Stimulated activated CD4-positive, alpha-beta T cell treated with anti-CD3 and anti-CD28 coated beads, Interleukin-4, amount 100 ng/mL, for 1 hour (primary cell): ENCODE measurements around the gene JAKMIP1.
A peak's percentile ranks its signal among the peaks of the same experiment; 100 is the strongest.
"Not testable (repeated sequence)": the region's sequence is repeated elsewhere in the genome, so short reads cannot be mapped to it uniquely, and the experiment has no call there.

ENCODE experiments used
- DNase-seq: peaks from one replicate; pipeline ENCODE4 v3.0.0-alpha.2; 2020

The JAKMIP1 gene

DNA sequence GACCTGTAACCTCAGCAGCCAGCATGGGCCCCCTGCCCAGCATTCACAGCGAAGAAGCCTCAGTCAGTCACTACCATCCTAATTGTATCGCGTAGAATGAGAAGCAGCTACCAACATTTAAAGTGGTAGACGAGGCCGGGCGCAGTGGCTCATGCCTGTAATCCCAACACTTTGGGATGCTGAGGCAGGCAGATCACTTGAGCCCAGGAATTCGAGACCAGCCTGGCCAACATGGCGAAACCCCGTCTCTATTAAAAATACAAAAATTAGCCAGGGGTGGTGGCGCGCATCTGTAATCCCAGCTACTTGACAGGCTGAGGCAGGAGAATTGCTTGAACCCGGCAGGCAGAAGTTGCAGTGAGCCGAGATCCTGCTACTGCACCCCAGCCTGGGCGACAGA lies 59.3 kb downstream of the JAKMIP1 start:
- not testable (repeated sequence) for DNase-seq

DNA sequence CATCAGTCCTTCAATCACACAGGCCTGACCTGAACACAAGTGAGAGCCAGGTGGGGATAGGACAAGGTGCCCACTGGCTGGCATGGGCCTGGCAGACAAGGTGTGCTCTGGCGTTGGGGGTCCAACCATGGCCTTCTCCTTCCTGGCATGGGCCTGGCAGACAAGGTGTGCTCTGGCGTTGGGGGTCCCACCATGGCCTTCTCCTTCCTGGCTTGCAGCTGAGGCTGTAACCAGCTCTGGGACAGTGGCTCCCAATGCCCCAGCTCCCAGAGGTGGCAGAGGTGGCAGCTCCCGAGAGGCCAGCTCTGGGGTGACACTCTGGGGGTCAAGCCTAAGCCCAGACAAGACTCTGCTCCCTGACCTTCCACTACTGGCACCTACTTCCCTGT lies 62.6 kb downstream of the JAKMIP1 start:
- no peak for DNase-seq

DNA sequence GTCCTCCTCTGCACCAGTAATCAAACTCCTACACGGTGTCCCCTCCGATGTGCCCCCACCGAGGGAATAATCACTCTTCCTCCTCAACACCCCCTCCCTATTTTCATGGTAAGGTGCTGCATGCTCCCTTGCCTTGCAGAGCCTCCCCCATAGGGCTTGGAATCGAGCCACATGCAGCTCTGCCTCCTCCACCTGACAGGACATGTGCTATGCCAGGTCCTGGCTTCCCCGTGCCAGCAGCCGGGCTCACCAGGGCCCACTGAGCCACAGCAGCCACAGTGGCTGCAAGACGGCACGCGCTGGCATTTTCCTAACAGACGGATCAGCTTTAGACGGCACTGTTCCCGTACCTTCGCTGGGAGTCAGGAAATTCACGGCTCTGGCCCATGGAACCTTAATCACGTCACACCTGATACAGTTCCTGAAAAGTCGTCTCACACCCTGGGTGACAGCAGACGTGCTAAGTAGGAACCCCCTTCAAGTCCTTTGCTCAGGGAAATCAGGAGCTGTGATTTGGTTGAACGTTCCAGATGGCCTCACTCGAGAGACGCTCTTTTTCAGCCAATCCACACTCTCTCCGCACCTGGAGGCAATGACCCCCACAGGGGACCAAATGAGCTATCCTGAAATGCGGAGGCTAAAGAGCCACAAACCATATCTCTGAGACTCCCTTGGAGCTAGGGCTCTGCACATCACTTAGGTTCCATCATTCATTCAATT lies 63.2 kb downstream of the JAKMIP1 start:
- no peak for DNase-seq

DNA sequence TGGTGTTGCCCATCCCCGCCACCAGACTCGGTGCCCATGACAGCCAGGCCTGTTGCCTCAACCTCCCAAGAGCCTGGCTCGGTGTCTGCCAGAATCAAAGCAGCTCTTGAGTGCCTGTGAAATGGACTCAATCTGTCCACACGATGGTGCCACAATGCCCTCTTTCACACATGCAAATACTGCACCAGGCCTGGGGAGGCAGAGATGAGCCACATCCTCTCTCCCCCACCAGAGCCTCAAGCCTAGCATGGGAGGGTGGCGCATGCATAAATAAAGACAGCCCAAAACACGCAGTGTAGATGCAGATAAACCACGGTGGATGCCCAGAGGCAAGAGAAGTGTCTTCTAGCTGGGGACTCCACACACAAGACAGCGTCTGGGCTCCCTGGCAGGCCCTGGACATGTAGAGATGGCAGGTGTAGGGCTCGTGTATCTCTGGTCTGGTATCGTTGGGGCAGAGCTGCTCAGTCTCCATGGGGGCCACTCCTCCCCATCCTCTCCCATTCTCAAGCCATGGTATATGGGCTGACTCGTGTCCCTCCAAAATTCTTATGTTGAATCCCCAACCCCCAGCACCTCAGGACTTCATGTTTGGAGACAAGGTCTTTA lies 65.6 kb downstream of the JAKMIP1 start:
- peak; percentile 15 for DNase-seq

DNA sequence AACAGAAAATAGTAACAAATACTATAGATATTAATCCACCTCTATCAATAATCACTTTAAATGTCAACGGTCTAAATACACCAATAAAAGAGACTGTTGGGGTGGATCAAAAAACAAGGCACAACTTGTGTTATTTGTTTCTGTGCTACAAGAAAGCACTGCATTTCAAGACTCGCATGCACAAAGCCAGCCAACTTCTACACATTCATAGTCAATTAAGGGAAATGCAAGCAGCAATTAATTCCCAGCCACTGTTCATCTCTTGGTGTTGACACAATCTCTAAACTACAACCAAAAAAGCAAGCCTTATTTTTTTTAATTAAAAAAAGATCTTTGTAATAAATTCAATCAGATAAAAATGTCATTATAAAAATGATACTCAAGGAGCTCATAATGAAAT lies 67.6 kb downstream of the JAKMIP1 start:
- DNase-seq, result no peak

DNA sequence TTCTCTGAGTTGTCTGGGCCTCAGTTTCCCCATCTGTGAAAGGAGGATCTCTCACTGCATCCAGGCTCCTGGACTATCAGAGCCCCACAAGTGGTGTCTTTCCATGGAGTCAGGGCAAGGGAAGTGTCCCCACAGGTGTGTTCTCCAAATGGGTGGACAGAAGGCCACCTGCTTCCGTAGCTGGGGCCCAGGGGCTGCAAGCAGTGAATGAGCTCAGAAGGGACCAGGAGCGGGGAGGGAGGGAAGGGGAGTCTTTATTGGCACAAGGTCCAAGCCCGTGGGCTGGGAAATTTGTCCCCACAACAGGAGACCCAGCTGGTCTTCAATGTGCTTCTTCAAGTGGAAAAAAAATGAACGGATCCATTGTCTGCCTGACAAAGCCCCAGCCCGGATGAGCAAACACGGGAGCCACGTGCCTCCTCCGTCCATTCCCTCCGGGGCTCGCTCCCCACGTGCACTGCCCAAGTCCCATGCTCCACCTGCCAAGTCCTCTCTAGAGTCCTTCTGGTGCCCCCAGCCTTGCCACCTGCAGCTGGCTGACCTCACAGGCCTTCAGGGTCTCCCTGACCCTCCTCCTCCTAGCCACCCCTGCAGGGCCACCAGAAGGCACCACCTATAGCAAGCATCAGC lies 72.0 kb downstream of the JAKMIP1 start:
- DNase-seq, result no peak

DNA sequence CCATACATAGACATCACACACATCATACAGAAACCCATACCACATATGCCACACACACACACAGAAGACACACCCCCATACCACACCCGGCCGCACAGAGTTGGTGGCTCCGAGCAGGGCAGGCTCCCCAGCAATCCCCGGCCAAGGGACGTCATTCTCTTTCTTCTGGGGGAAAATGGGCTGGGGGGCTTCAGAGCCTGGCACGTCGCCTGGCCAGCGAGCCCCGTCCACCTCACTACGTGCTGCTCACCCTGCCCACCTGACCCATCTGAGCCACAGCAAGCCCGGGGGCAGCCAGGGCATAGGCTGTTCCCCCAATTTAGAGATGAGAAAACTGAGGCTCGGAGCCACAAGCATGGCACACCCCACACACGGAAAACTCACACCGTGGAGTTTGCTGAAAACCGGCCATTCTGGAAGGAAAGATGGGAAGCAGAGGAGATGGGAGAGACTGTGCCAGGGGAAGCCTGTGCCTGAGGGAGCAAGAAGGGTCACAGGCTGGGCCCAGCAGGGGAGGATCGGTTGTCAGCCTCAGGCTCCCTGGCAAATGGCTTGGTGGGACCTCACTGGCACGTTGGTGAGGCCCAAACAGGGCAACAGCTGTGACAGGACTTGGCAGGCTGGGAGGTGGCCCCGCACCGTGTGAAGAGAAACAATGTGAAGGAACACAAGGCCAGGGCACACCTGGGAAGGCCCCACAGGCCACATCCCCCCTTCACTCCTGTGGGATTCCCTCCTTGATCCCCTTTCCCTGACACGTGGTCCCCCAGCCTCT lies 73.2 kb downstream of the JAKMIP1 start:
- no peak for DNase-seq

DNA sequence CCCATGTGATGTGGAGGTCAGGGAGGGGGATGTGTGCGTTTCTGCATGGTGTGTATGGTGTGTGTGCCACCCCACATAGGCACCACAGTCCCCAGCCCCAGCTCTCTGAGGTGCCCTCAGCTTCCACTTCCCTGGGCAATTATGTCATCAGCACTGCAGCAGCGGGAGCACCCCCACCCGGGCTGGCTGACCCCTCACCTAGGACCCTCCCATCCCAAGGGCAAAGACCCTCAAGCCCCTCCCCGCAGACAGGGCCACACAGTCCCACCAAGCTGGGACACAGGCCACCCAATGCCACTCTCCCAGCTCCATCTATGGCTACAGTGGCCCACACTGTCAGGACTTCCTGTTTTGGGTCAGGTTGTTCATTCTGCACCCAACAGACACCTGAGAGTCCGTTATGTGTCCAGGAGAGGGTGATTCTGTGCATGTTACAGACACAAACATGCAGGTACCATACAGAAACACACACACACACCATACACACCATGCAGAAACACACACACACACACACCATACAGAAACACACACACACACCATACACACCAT lies 75.2 kb downstream of the JAKMIP1 start:
- no peak for DNase-seq

DNA sequence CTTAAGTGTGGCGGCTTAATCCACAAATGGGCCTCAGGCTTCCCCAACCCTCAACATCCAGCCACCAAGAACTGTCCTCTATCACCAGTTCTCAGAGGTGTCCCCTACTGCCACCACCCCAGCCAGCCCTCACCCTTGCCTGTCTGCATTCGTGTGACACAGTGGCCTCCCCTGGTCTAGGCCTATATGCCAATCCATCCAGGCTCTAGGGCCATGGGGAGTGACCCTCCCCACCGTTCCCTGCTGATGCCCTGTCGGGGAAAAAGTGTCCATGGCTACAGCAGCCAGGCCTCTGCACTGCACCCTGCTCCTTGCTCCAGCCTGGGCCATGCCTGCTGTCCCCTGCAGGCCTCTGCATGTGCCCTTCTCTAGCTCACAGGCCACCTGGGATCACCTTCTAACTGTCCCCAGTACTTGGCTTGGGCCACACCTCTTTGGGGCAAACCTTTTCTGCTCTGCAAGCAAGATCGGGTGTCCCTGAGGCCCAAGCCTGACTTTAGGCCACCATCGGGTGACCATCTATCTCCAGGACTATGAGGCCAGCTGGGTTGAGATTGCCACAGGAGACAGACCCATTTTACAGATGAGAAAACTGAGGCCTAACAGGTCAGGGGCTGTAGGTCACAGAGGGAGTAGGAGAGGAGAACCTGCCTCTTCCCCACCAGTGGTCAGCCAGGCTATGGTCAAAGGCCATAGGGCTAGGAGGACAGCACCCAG lies 75.8 kb downstream of the JAKMIP1 start:
- no peak for DNase-seq

DNA sequence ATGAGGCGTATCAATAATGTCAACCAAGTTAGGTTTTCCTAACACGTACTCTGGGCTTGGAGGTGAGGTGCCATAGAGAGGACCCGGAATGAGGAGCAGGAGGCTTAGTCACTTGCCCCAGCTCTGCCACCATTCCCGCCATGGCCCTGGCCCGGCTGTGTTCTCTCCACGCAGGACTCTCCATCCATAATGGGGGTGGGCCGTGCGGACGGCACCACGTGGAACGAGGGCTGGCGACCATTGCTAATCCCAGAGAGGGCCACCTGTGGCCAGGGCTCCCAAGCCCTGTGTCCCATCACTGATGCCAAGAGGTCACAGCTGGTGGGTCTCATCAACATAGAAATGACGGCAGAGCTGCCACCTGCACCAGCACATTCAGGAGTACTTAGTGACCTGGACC lies 76.4 kb downstream of the JAKMIP1 start:
- no peak for DNase-seq

DNA sequence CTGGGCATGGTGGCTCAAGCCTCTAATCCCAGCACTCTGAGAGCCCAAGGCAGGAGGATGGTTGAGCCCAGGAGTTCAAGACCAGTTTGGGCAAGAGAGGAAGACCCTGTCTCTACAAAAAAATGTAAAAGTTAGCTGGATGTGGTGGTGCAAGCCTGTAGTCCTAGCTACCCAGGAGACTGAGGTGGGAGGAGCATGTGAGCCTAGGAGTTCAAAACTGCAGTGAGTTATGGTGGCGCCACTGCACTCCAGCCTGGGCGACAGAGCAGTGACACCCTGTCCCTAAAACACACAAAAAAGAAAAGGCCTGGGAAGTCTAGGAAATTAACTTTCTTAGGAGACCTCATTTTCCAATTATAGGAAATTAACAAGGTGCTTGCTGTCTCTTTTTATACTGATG lies 76.8 kb downstream of the JAKMIP1 start:
- no peak for DNase-seq

DNA sequence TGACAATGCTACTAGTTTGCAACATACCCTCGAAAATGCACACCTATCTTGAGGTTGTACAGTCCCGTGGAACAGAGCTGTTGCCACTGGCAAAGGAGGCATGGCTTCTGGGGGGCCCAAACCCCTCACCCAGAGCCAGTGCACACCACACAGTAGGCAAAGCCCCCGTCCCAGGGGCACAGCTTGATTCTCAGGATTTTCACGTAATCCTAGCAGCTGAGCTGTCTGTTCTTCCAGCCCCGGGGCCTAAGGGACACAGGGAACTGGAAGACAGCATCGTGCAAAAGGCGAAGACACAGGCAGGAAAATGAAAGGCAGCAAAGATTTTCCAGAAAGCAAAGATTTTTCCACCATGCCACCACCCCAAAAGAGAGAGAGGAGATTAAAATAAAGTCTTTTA lies 77.2 kb downstream of the JAKMIP1 start:
- no peak for DNase-seq

DNA sequence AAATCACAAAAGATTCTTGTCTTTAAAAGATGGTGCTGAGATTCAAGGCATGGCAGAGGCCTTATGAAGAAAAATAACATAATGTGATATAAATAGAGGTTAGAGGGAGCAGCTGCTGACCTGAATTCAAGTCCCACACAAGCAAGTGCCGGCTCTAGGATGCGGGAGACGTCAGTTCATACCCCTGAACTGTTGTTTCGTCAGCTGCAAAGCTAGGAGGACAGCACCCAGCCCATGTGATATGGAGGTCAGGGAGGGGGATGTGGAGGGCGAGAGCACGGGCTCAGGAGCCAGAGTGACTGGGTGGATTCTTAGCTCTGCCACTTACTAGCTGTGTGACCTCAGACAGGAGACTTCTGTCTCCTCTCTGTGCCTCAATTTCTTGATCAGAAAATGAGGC lies 77.9 kb downstream of the JAKMIP1 start:
- DNase-seq, result no peak

DNA sequence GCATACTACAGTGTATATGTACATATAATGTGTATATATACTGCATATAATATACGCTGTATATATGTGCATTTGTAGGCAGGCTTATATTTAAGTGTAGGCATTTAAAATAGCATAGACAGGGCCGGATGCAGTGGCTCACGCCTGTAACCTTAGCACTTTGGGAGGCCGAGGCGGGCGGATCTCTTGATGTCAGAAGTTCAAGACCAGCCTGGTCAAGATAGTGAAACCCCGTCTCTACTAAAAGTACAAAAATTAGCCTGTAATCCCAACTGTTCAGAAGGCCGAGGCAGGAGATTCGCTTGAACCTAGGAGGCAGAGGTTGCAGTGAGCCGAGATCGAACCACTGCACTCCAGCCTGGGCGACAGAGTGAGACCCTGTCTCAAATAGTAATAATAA lies 78.4 kb downstream of the JAKMIP1 start:
- DNase-seq, result no peak

DNA sequence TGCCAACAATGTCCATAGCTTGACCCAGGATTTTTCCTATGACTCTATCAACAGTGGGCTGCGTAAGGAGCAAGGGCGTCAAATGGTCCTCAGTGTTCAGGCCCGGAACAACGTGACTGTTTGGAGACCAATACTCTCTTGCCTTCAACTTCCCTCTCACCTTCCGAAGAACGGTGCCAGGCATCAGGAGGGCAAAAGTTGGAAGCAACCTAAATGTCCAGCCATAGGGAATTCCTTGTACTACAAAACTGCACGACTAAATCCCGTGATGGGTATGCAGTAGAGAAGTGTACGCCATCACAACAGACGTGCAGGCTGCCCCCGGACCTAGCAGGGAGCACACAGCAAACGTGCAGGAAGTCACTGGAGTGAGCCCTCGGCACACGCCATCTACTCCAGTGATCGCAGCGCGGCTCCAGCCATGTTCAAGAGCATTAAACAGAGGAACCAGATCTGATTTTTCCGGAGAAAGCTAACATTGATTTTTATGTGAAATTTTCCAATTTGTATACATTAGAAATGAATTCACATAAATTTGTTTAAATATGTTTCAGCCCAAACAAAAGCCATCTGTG lies 79.0 kb downstream of the JAKMIP1 start:
- no peak for DNase-seq

DNA sequence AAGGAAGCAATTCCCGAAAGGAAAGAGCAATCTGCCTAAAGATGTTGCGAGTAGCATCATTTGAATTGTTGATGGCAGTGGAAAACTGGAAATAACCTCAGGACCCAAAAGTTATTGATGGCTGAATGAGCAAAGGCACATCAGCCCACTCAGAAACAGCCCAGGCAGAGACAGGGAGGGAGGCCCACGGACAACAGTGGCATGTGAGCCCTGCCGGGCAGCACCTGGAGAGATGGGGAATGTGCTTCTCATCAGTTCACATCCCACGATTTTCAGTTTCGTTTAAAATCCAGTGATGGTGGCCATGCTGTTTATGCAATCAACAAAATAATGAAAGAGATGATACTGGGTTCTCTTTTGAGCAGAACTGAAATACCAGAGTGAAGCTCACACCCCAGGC lies 80.0 kb downstream of the JAKMIP1 start:
- DNase-seq, result no peak

DNA sequence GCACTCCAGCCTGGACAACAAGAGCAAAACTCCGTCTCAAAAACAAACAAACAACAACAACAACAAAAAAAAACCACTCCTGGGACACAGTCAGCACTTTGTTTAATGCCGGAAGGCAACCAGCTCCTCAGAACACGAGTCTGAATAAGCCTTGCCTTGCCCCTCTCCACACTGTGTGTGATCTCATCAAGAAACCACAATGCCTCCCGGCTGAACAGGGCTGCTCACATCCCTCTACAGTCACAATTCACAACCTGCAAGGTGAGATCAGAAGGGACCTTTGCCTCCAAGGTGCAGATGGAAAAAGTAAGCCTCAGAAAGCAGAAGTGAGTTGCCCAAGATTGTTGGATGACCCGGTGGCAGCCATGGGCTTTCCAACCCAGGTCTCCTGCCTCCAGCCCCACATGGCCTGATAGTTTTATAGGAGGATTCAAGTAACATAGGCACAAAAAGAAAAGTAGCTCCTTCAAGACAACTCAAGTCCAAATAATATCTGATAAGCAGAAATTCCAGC lies 80.8 kb downstream of the JAKMIP1 start:
- DNase-seq, result no peak

DNA sequence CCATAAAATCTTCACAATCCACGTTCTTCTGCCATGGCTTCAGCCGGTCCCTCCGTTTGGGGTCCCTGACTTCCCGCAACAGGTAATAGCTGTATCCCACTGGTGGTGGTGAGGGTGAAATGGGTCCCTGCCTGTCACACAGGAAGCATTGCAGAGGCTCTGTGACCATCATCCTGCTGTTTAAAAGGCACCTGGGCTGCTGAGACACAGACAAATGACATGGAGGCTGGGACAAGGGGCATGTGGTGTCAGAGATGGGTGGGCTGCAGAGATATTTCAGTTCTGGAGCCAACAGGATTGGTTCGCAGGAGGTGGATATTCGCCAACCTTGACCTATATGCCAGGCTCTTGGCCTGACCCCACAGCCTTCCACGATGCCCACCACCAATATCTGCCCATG lies 82.1 kb downstream of the JAKMIP1 start:
- DNase-seq, result no peak

DNA sequence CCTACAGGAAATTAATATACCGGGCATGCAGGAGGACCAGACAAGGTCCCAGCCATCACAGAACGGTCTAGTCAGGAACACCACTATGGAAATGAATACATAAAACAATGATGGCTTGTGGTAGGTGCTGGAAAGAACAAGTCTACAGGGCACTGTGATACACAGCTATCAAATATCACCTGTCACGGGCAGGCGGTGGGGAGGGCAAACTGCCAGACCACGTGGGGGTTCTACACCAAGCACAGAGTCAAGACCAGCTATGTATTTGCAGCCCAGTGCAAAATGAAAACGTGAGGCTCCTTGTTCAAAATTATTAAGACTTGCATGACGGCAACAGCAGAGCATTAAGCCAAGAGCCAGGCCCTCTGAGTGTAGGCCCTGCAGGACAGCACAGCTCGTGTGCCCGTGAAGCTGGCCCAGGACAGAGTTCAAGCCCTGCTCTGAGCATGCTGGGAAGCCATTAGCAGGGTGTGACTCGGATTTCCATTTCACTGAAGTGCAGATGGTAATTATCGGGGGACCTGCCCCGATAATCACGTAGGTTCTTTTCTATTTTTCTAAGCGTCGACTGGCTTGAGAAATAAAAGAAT lies 83.6 kb downstream of the JAKMIP1 start:
- DNase-seq, result no peak

DNA sequence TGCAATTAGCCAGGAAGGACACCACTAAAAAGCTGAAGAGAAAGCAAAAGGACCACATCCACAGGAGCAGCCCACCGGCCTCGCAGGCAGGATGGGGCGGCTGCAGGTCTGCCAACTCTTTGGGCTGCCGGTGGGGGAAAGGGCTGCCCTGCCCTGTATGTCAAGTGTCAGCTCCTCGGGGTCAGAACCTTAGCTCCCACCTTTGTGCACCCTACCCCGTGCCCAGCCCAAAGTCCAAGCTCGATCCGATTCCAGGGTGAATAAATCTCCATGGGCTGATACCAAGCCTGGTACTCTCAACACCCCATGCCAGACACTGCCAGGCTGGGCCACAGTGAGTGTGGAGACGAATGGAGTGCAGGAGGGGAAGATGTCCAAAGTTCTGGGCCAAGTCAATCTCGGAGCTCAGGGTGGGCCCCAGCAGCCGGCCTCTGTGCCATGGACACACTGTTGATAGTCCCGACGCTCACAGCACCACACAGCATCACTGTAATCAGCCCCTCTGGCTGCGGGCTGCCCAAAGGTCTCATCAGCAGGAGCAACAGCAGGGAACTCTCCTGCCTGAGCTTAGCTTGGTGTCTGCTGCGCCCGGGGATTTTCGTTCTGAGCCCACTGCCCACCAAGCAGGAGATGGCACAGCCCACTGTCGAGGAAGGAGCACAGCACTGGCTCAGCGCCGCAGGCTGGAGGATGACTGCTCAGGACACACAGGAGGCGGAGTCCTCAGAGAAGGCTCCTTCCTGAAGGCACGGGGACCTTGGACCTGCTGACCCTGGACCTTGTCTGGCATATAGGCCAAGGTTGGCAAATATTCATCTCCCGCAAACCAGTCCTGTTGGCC lies 84.4 kb downstream of the JAKMIP1 start:
- no peak for DNase-seq

DNA sequence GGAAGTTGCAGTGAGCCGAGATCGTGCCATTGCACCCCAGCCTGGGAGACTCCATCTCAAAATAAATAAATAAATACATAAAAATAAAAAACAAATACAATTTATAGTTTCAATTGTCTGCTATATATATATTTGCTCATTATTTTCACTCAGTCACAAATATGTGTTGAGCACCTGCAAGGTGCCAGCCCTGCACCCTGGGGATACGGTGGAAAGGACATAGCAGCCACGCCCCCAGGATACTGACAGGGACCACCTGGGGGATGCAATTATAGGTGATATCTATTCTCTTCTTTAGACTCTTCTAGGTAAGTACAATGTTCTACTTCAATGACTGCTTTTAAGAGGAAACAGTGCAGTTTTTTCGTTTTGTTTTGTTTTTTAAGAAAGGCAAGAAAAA lies 85.0 kb downstream of the JAKMIP1 start:
- no peak for DNase-seq
